IMR-90 (cell line): ENCODE data around the gene IFI27L2. TPM values are rescaled to one million over a fixed set of nuclear protein-coding genes. Genes with fewer than 3 reads are reported as not detected.

ENCODE experiments used
- ATAC-seq: fragments of 200-7000 bp; cut with Tn5 transposase; 2 replicates; pipeline ENCODE4 v1.9.1; 2020; ENCODE audit warnings: low read depth, mild to moderate bottlenecking, moderate library complexity
- BruUV-seq: library from RNA; stranded (reverse); fragments of 400-500 nt; replicated peaks from 2 replicates; lab custom pipeline; 2021; lab: Mats Ljungman, UMichigan
- CTCF ChIA-PET: fragments of 300-600 bp; formaldehyde crosslinking; extraction: SDS; loops from one replicate; lab custom pipeline; 2021; ENCODE audit warnings: antibody characterized with exemption; lab: Yijun Ruan, JAX
- POLR2A ChIA-PET: fragments of 300-600 bp; sonication (Branson Sonifier 250); formaldehyde crosslinking; loops from one replicate; lab custom pipeline; 2022; ENCODE audit warnings: antibody characterized with exemption; ENCODE audit not compliant: unreplicated experiment; lab: Charles Lee
- DNase-seq: peaks from one replicate; pipeline ENCODE4 v3.0.0; 2013
- H2AFZ ChIP-seq: replicated peaks from 2 replicates; pipeline ENCODE3; 2013; ENCODE audit warnings: low read length, mild to moderate bottlenecking; ENCODE audit not compliant: poor library complexity
- H2AK5ac ChIP-seq: 2 replicates; pipeline ENCODE4 v1.6.1; 2013; ENCODE audit warnings: low read depth, low read length, inconsistent platforms
- H2AK9ac ChIP-seq: replicated peaks from 2 replicates; pipeline ENCODE3; 2013; ENCODE audit warnings: mild to moderate bottlenecking, low read depth, low read length, moderate library complexity; ENCODE audit not compliant: poor library complexity
- H2BK120ac ChIP-seq: 2 replicates; pipeline ENCODE4 v1.6.1; 2013; ENCODE audit warnings: low read depth, low read length, inconsistent platforms
- H2BK15ac ChIP-seq: 3 replicates; pipeline ENCODE4 v1.6.1; 2013; ENCODE audit warnings: low read depth, low read length, inconsistent platforms
- H2BK20ac ChIP-seq: 2 replicates; pipeline ENCODE4 v1.6.1; 2013; ENCODE audit warnings: low read depth, mild to moderate bottlenecking, inconsistent platforms, low read length, moderate library complexity
- H2BK5ac ChIP-seq: 2 replicates; pipeline ENCODE4 v1.6.1; 2013; ENCODE audit warnings: mild to moderate bottlenecking, low read depth, low read length, inconsistent platforms; ENCODE audit not compliant: poor library complexity, severe bottlenecking
- H3K14ac ChIP-seq: replicated peaks from 2 replicates; pipeline ENCODE4 v1.6.1; 2013; ENCODE audit warnings: low read depth, low read length, inconsistent platforms
- H3K18ac ChIP-seq: 2 replicates; pipeline ENCODE4 v1.6.1; 2013; ENCODE audit warnings: low read depth, low read length, control low read depth
- H3K23ac ChIP-seq: 2 replicates; pipeline ENCODE4 v1.6.1; 2013; ENCODE audit warnings: low read depth, low read length, inconsistent platforms
- H3K27ac ChIP-seq: 2 replicates; pipeline ENCODE4 v1.5.1; 2013; ENCODE audit warnings: mild to moderate bottlenecking, control low read depth, low read length; ENCODE audit not compliant: insufficient read depth
- H3K27me3 ChIP-seq: 2 replicates; pipeline ENCODE4 v1.6.1; 2013; ENCODE audit warnings: low read length; ENCODE audit not compliant: control insufficient read depth, insufficient read depth
- H3K36me3 ChIP-seq: 2 replicates; pipeline ENCODE4 v1.6.1; 2013; ENCODE audit warnings: low read length, mixed read lengths; ENCODE audit not compliant: control insufficient read depth, insufficient read depth
- H3K4ac ChIP-seq: 2 replicates; pipeline ENCODE4 v1.6.1; 2013; ENCODE audit warnings: low read depth, low read length, inconsistent platforms
- H3K4me1 ChIP-seq: 2 replicates; pipeline ENCODE4 v1.6.1; 2013; ENCODE audit warnings: low read length, mixed read lengths; ENCODE audit not compliant: control insufficient read depth, insufficient read depth
- H3K4me2 ChIP-seq: 2 replicates; pipeline ENCODE4 v1.6.1; 2013; ENCODE audit warnings: low read depth, mild to moderate bottlenecking, control low read depth, low read length, moderate library complexity
- H3K4me3 ChIP-seq: 2 replicates; pipeline ENCODE4 v1.5.1; 2013; ENCODE audit warnings: low read depth, mild to moderate bottlenecking, control low read depth, low read length, moderate library complexity; ENCODE audit not compliant: insufficient read depth
- H3K56ac ChIP-seq: 2 replicates; pipeline ENCODE4 v1.6.1; 2013; ENCODE audit warnings: low read length, inconsistent platforms; ENCODE audit not compliant: insufficient read depth; ENCODE audit errors: extremely low read depth
- H3K79me1 ChIP-seq, 2 experiments: 2 replicates each; pipeline ENCODE4 v1.6.1; 2013; ENCODE audit warnings: low read length in 2 of 2, inconsistent platforms in 1 of 2, low read depth in 1 of 2
- H3K9ac ChIP-seq: 2 replicates; pipeline ENCODE4 v1.6.1; 2013; ENCODE audit warnings: low read depth, low read length, control low read depth
- H3K9me1 ChIP-seq: 2 replicates; pipeline ENCODE4 v1.6.1; 2013; ENCODE audit warnings: low read length, inconsistent platforms; ENCODE audit not compliant: insufficient read depth
- H3K9me3 ChIP-seq: 2 replicates; pipeline ENCODE4 v1.6.1; 2013; ENCODE audit warnings: low read length; ENCODE audit not compliant: control insufficient read depth, insufficient read depth
- H4K20me1 ChIP-seq: 2 replicates; pipeline ENCODE4 v1.6.1; 2013; ENCODE audit warnings: low read length, inconsistent platforms; ENCODE audit not compliant: insufficient read depth
- H4K5ac ChIP-seq: 2 replicates; pipeline ENCODE4 v1.6.1; 2013; ENCODE audit warnings: mild to moderate bottlenecking, low read depth, low read length, control low read depth
- H4K8ac ChIP-seq, 2 experiments: 2 replicates each; pipeline ENCODE4 v1.6.1; 2013; ENCODE audit warnings: low read depth in 2 of 2, low read length in 2 of 2, control low read depth in 1 of 2, inconsistent platforms in 1 of 2
- H4K91ac ChIP-seq: 2 replicates; pipeline ENCODE4 v1.6.1; 2013; ENCODE audit warnings: low read depth, low read length, inconsistent platforms; ENCODE audit not compliant: insufficient read depth
- BHLHE40 ChIP-seq: fragments of 150-350 bp; IDR thresholded peaks from 2 replicates; pipeline ENCODE4 v1.6.1; 2016; ENCODE audit warnings: mild to moderate bottlenecking, low read depth, low read length
- CEBPB ChIP-seq: IDR thresholded peaks from 2 replicates; pipeline ENCODE4 v1.6.1; 2012; ENCODE audit warnings: low read depth, low read length, improper control_type of control experiment
- CHD1 ChIP-seq: IDR thresholded peaks from 2 replicates; pipeline ENCODE4 v1.6.1; 2012; ENCODE audit warnings: low read depth, low read length, improper control_type of control experiment
- FOS ChIP-seq: fragments of 150-350 bp; IDR thresholded peaks from 2 replicates; pipeline ENCODE4 v1.6.1; 2016; ENCODE audit warnings: low read depth, low read length
- MAFK ChIP-seq: IDR thresholded peaks from 2 replicates; pipeline ENCODE4 v1.6.1; 2012; ENCODE audit warnings: low read depth, low read length, improper control_type of control experiment
- MAZ ChIP-seq: IDR thresholded peaks from 2 replicates; pipeline ENCODE4 v1.6.1; 2012; ENCODE audit warnings: low read depth, mild to moderate bottlenecking, low read length, improper control_type of control experiment, moderate library complexity, borderline replicate concordance
- MXI1 ChIP-seq: IDR thresholded peaks from 2 replicates; pipeline ENCODE4 v1.6.1; 2012; ENCODE audit warnings: low read depth, mild to moderate bottlenecking, low read length, moderate library complexity, borderline replicate concordance
- NFE2L2 ChIP-seq: fragments of 150-350 bp; IDR thresholded peaks from 2 replicates; pipeline ENCODE4 v1.6.1; 2016; ENCODE audit warnings: low read depth, mild to moderate bottlenecking, low read length
- POLR2A ChIP-seq: IDR thresholded peaks from 2 replicates; pipeline ENCODE4 v1.6.1; 2012; ENCODE audit warnings: mild to moderate bottlenecking, low read depth, low read length
- RAD21 ChIP-seq: IDR thresholded peaks from 2 replicates; pipeline ENCODE4 v1.6.1; 2012; ENCODE audit warnings: low read length, improper control_type of control experiment
- RCOR1 ChIP-seq: IDR thresholded peaks from 2 replicates; pipeline ENCODE4 v1.6.1; 2012; ENCODE audit warnings: mild to moderate bottlenecking, low read length, improper control_type of control experiment; ENCODE audit not compliant: insufficient replicate concordance
- RFX5 ChIP-seq: IDR thresholded peaks from 2 replicates; pipeline ENCODE4 v1.8.0; 2012; ENCODE audit warnings: low read depth, mild to moderate bottlenecking, low read length, moderate library complexity
- SMC3 ChIP-seq: fragments of 150-350 bp; IDR thresholded peaks from 2 replicates; pipeline ENCODE4 v1.6.1; 2016; ENCODE audit warnings: low read depth, mild to moderate bottlenecking, antibody characterized with exemption, low read length, moderate library complexity
- WGBS, 2 experiments: methylation state at CpG; one replicate each; pipeline versions ENCODE4 v1.1.5 to v1.1.7; 2013; ENCODE audit warnings: missing lambda C conversion rate in 2 of 2; ENCODE audit not compliant: insufficient read length in 1 of 2; ENCODE audit errors: extremely low coverage in 2 of 2; 5-methylcytosine and 5-hydroxymethylcytosine counted together
- dilution Hi-C: fragments of 300-500 bp; cut with HindIII; formaldehyde crosslinking; loops from one replicate; pipeline ENCODE4 v1.14.3; 2018; ENCODE audit warnings: low sequenced_read_pairs; ENCODE audit not compliant: unreplicated experiment
- in situ Hi-C: fragments of 300-500 bp; cut with MboI; formaldehyde crosslinking; loops from 3 replicates; pipeline ENCODE4 v1.14.3; 2019; ENCODE audit warnings: low sequenced_read_pairs, inconsistent platforms, mixed read lengths
- intact Hi-C: fragments of 100-400 bp; cut with micrococcal nuclease; formaldehyde crosslinking; loops from 2 replicates; pipeline ENCODE4 v1.10.0; 2022
- polyA plus RNA-seq, 3 experiments: library from polyadenylated mRNA; depleted of rRNA; stranded (reverse); fragments of >200 nt; gene quantifications; 2 replicates each; pipeline ENCODE4 v1.2.3, GENCODE V29; 2012; ENCODE audit warnings: low replicate concordance in 1 of 3
- total RNA-seq: library from RNA; depleted of rRNA; stranded (reverse); fragments of >200 nt; gene quantifications from 2 replicates; pipeline ENCODE4 v1.2.3, GENCODE V29; 2012
- TF ChIP-seq, protein P1 (sequence below): conservative IDR thresholded peaks from 2 replicates; pipeline ENCODE4 v1.5.1; 2012; ENCODE audit warnings: mild to moderate bottlenecking, low read depth, low read length, improper control_type of control experiment
- TF ChIP-seq, protein P2 (sequence below): fragments of 150-350 bp; IDR thresholded peaks from 2 replicates; pipeline ENCODE4 v1.6.1; 2017; ENCODE audit warnings: mild to moderate bottlenecking, antibody characterized with exemption, low read length, low read depth

Gene IFI27L2
- total and polyA plus RNA-seq, 2 of the 4 experiments (the other 2 are of a cell fraction) = 43.0 to 187 TPM

DNA sequence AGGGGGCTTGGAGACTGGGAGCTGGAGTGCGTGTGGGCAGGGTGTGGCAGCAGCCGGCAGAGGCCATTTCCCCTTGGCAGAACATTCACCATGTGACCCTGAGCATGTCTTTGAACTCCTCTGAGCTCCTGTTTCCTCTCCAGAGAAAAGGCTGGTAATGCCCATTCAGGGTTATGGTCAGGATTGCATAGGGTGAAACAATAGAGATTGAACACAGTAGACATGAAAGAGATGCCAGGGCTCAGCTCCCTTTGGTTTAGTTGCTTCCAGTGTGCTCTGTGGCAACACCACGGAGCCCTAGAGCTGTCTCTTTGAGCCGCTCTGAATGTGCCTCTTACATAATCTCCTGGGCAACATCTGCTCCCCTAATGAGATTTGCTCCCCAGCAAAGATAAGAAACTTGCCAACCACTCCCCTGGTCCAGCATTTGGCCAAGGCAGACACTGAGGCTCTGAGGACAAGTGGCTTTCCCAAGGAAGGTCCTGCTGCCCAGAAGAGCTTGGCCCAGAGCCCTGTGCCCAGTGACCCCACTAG, 14.3 kb downstream of the IFI27L2 start:
- Histone ChIP-seq H2BK5ac (no peak overlapping the region), H2AK5ac (no peak overlapping the region), H3K9me1 (0 out of 2 replicates have a peak, but pooled peaks cover 3% of the 10 kb centered on the region), H2BK120ac (no peak overlapping the region), H3K4me1 (no peaks in the 10 kb centered on the region), H3K79me1 (no peaks in the 10 kb centered on the region), H3K4me2 (no peak overlapping the region), H2BK15ac (no peak overlapping the region), H4K91ac (no peak overlapping the region), H3K9ac (no peak overlapping the region), H4K8ac (no peak overlapping the region), H3K36me3 (no peaks in the 10 kb centered on the region), H4K5ac (no peak overlapping the region), H2BK20ac (no peak overlapping the region), H3K23ac (no peak overlapping the region), H3K18ac (no peak overlapping the region), H3K56ac (no peak overlapping the region), H2AFZ (no peak overlapping the region), H3K4ac (no peak overlapping the region), H3K9me3 (peaks cover 3% of the 10 kb centered on the region), H3K4me3 (no peak overlapping the region), H3K27ac (no peak overlapping the region), H4K20me1 (no peaks in the 10 kb centered on the region), H3K27me3 (peaks cover 13% of the 10 kb centered on the region; the same call in 1 of the 2 replicates), H3K14ac (no peak overlapping the region), H2AK9ac (no peak overlapping the region)
- no TSS peak for BruUV-seq
- WGBS, 2 experiments = 17% methylated on average over 1 of the region's 4 CpGs; no CpG with 5 or more reads in 1 of the 2 experiments
- ChIA-PET POLR2A (no interaction called here), CTCF (interaction anchor here (2.0 kb wide), 1 partner anchor 22 kb away, joined by 5 read pairs; no protein-coding TSS in a partner anchor)
- in situ Hi-C loops = no loop called here
- ATAC-seq (no peak), DNase-seq (no peak)
- dilution Hi-C loops = no loop called here
- intact Hi-C loops = no loop called here
- no peak for TF ChIP-seq POLR2A
- no peak for TF ChIP-seq RAD21
- no peak for TF ChIP-seq FOS
- TF ChIP-seq RFX5 = no peak
- no peak for TF ChIP-seq MXI1
- no peak for TF ChIP-seq CHD1
- no peak for TF ChIP-seq MAFK
- TF ChIP-seq, protein P1, sequence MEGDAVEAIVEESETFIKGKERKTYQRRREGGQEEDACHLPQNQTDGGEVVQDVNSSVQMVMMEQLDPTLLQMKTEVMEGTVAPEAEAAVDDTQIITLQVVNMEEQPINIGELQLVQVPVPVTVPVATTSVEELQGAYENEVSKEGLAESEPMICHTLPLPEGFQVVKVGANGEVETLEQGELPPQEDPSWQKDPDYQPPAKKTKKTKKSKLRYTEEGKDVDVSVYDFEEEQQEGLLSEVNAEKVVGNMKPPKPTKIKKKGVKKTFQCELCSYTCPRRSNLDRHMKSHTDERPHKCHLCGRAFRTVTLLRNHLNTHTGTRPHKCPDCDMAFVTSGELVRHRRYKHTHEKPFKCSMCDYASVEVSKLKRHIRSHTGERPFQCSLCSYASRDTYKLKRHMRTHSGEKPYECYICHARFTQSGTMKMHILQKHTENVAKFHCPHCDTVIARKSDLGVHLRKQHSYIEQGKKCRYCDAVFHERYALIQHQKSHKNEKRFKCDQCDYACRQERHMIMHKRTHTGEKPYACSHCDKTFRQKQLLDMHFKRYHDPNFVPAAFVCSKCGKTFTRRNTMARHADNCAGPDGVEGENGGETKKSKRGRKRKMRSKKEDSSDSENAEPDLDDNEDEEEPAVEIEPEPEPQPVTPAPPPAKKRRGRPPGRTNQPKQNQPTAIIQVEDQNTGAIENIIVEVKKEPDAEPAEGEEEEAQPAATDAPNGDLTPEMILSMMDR = no peak
- TF ChIP-seq BHLHE40 = no peak
- TF ChIP-seq NFE2L2 = no peak
- TF ChIP-seq, protein P2, sequence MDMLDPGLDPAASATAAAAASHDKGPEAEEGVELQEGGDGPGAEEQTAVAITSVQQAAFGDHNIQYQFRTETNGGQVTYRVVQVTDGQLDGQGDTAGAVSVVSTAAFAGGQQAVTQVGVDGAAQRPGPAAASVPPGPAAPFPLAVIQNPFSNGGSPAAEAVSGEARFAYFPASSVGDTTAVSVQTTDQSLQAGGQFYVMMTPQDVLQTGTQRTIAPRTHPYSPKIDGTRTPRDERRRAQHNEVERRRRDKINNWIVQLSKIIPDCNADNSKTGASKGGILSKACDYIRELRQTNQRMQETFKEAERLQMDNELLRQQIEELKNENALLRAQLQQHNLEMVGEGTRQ = no peak
- no peak for TF ChIP-seq SMC3
- TF ChIP-seq CEBPB = no peak
- no peak for TF ChIP-seq MAZ
- TF ChIP-seq RCOR1 = no peak
